GDM1 (cell line): ENCODE data around the gene RAMP1.

ENCODE experiments used
- DNase-seq: peaks from one replicate; lab custom pipeline; 2025; lab: John Stamatoyannopoulos, UW

The RAMP1 gene

GRCh38 chr2:237951878-237952277, 92.5 kb downstream of the RAMP1 start:
- no peak for DNase-seq

- DNase-seq, result no peak
Measured at GRCh38 chr2:237952851-237953250, 93.4 kb downstream of the RAMP1 start.

GRCh38 chr2:237955640-237956401, 96.4 kb downstream of the RAMP1 start:
- no peak for DNase-seq

GRCh38 chr2:237956402-237956736, 96.9 kb downstream of the RAMP1 start:
- no peak for DNase-seq

- no peak for DNase-seq
Measured at GRCh38 chr2:237961637-237962036, 102.2 kb downstream of the RAMP1 start.
